ENCODE data around the gene BCL6B.

GRCh38 chr17:7067198-7067597, 44.3 kb downstream of the BCL6B start:
- TF ChIP-seq POLR2A (IDR thresholded peaks at IDR 0.05; ENCODE audit: low read length) (no peak), GATA1 (IDR thresholded peaks at IDR 0.05; ENCODE audit: low read depth, low read length) (no peak)

Measured in erythroblast (primary cell).